ENCODE results near the gene FBRSL1.

DNA sequence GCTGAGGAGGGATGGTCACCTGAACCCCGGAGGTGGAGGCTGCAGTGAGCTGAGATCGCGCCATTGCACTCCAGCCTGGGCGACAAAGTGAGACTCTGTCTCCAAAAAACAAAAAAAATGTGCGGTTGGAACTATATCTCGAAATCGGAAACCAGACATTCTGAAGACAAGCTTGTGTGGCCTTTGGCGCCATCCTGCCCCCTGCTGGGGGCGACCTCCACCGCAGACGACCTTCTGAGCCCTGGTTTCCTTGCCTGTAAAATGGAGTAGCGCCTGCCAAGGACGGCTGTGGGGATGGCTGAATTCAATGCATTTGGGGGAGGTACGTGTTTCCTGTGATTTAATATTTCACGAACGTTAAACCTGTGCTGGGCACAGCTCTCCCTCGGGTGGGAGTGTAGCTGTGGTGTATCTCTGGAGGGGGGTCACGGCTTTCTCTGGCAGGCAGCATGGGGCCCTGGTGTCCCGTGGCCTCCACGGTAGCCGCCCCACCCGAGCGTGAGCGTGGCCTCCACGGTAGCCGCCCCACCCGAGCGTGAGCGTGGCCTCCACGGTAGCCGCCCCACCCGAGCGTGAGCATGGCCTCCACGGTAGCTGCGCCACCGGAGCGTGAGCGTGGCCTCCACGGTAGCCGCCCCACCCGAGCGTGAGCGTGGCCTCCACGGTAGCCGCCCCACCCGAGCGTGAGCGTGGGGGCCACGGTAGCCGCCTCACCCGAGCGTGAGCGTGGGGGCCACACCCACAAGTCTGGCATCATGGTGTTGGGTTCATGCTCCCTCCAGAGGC is 65.1 kb downstream of the FBRSL1 start:
- TF ChIP-seq POLR2AphosphoS5 (IDR thresholded peaks at IDR 0.05): no peak
- TF ChIP-seq, protein P1, sequence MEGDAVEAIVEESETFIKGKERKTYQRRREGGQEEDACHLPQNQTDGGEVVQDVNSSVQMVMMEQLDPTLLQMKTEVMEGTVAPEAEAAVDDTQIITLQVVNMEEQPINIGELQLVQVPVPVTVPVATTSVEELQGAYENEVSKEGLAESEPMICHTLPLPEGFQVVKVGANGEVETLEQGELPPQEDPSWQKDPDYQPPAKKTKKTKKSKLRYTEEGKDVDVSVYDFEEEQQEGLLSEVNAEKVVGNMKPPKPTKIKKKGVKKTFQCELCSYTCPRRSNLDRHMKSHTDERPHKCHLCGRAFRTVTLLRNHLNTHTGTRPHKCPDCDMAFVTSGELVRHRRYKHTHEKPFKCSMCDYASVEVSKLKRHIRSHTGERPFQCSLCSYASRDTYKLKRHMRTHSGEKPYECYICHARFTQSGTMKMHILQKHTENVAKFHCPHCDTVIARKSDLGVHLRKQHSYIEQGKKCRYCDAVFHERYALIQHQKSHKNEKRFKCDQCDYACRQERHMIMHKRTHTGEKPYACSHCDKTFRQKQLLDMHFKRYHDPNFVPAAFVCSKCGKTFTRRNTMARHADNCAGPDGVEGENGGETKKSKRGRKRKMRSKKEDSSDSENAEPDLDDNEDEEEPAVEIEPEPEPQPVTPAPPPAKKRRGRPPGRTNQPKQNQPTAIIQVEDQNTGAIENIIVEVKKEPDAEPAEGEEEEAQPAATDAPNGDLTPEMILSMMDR (IDR thresholded peaks at IDR 0.05): no peak
- TF ChIP-seq POLR2A (IDR thresholded peaks at IDR 0.05): no peak
- no peak for TF ChIP-seq EP300 (IDR thresholded peaks at IDR 0.05; ENCODE audit: low read depth)

Measured in transverse colon (tissue), 4 donors.